SK-N-MC (cell line): Measurements from ENCODE around the gene ZNF805.
"Not testable (repeated sequence)": the region's sequence is repeated elsewhere in the genome, so short reads cannot be mapped to it uniquely, and the experiment has no call there.

ENCODE experiments used
- DNase-seq: peaks from one replicate; pipeline ENCODE4 v3.0.0-alpha.2; 2011; ENCODE audit warnings: low read depth, low spot score
- H3K27ac ChIP-seq: fragments of 200-600 bp; sonication (generic); 2 replicates; pipeline ENCODE4 v1.5.1; 2016; ENCODE audit warnings: mixed run types
- H3K36me3 ChIP-seq: fragments of 200-600 bp; sonication (generic); 2 replicates; pipeline ENCODE4 v1.6.1; 2017; ENCODE audit warnings: antibody characterized with exemption, low read length, mixed read lengths; ENCODE audit not compliant: insufficient read depth
- H3K4me3 ChIP-seq: fragments of 200-600 bp; sonication (generic); 2 replicates; pipeline ENCODE4 v1.5.1; 2016
- H3K9ac ChIP-seq: fragments of 200-600 bp; sonication (generic); 2 replicates; pipeline ENCODE4 v1.8.0; 2017; ENCODE audit warnings: mixed run types, mixed read lengths; ENCODE audit not compliant: insufficient read length
- H3K9me3 ChIP-seq: fragments of 200-600 bp; sonication (generic); 2 replicates; pipeline ENCODE4 v1.6.1; 2017; ENCODE audit warnings: low read depth, mild to moderate bottlenecking, antibody characterized with exemption, low read length, moderate library complexity, mixed read lengths
- EZH2 ChIP-seq: fragments of 200-600 bp; sonication (generic); IDR thresholded peaks from one replicate; pipeline ENCODE4 v1.6.1; 2017; ENCODE audit warnings: antibody characterized with exemption
- FOXP2 ChIP-seq: optimal IDR thresholded peaks from 2 replicates; pipeline ENCODE3; 2011; ENCODE audit warnings: mild to moderate bottlenecking, moderate library complexity; ENCODE audit not compliant: insufficient read depth; ENCODE audit errors: extremely low read length, control extremely low read depth
- POLR2AphosphoS5 ChIP-seq: IDR thresholded peaks from 2 replicates; pipeline ENCODE4 v1.6.1; 2012; ENCODE audit warnings: mild to moderate bottlenecking, low read depth, low read length, borderline replicate concordance

ZNF805 gene

DNA sequence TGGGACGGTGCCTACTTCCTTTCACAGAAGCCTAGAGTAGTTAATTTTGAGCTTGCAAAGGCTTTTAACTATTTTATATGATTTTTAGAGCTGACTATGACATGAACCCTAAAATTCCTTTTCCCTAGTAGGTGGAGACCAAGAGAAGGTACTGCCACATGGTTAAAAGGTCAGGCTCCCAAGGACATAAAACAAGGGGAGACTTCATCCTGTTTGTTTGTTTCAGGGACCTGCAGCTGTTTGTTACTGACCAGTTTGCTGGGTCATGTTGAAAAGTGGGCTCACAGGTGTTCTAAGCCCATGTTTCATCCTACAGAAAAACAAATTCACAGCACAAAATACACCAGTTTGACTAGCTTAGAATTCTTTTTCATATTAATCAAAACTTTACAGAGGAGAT lies 36.0 kb downstream of the ZNF805 start:
- H3K36me3 ChIP-seq = no peaks in the 10 kb centered on the region
- no peak overlapping the region for H3K9ac ChIP-seq
- H3K9me3 ChIP-seq = no peaks in the 10 kb centered on the region
- no peak overlapping the region for H3K27ac ChIP-seq
- DNase-seq = no peak
- TF ChIP-seq EZH2 (no peak), FOXP2 (no peak), POLR2AphosphoS5 (no peak)
- no peak overlapping the region for H3K4me3 ChIP-seq

DNA sequence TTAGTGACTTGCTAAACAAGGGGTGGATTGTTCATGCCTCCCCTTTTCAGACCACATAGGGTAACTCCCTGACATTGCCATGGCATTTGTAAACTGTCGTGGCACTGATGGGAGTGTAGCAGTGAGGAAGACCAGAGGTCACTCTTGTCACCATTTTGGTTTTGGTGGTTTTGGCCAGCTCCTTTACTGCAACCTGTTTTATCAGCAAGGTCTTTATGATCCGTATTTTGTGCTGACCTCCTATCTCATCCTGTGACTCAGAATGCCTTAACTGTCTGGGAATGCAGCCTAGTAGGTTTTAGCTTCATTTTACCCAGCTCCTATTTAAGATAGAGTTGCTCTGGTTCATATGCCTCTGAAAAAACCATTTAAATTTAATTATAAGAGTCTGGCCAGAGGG lies 38.0 kb downstream of the ZNF805 start:
- H3K4me3 ChIP-seq, H3K9me3 ChIP-seq, DNase-seq, H3K9ac ChIP-seq, H3K27ac ChIP-seq: not testable (repeated sequence)
- H3K36me3 ChIP-seq = peaks cover 20% of the 10 kb centered on the region

GRCh38 chr19:57279418-57280164 lies 39.2 kb downstream of the ZNF805 start:
- H3K4me3 ChIP-seq = peak overlapping the region; percentile 82
- peak overlapping the region; percentile 96 for H3K9ac ChIP-seq
- peaks cover 4% of the 10 kb centered on the region; the same call in 1 of the 2 replicates for H3K9me3 ChIP-seq
- peak overlapping the region; percentile 94 for H3K27ac ChIP-seq
- DNase-seq = peak; percentile 77
- H3K36me3 ChIP-seq = peaks cover 31% of the 10 kb centered on the region
- peak; percentile 82 for TF ChIP-seq POLR2AphosphoS5
- no peak for TF ChIP-seq EZH2
- TF ChIP-seq FOXP2 = peak; percentile 11

DNA sequence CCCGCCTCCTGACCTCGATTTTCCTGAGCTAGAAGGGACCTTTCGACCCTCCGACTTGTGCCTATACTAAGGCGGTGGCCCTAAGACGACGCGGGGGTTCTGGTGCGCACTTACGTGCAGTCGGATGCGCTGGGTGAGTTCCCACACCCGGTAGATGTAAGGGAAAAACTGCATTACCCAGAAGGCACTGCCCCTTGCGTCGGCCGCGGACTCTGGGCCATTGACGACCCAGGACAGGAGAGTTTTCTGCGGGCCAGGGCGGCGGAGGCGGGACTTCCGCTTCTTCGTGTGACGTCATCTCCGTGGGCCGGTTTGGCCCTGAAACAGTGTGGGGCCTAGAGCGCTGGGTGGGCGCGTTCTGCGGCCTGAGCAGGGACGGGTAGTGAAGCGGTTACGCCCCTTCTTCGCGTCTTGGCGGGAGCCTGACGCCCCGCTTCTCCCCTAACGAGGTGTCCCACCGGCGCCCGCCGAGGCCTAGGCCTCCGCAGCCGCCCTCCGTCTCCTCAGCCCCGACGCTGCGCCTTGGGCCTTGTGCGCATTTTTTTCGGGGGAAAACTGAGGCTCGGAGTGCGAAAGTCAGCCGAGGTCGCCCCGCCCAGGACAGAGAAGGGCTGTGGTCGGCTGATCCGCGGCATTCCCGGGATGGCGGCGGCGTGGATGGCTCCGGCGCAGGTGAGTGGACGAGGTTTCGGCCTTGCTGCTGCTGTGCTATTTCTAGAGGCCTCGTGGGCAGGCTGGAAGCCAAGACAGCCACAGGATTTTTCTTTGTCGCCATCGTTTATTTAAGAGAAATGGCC lies 39.9 kb downstream of the ZNF805 start, which contains the start of gene ZNF460:
ZNF460 (plus strand) TSS at position 321 of the 797 bp plus-strand sequence; CDS start at position 643, 322 bp downstream.
- no peak for TF ChIP-seq EZH2
- TF ChIP-seq POLR2AphosphoS5 = peak; percentile 52; the same call in 1 of the 2 replicates
- TF ChIP-seq FOXP2 = no peak
- Histone ChIP-seq H3K9me3 (peaks cover 4% of the 10 kb centered on the region; the same call in 1 of the 2 replicates), H3K4me3 (peak within 1 kb of the TSS; percentile 82)

GRCh38 chr19:57280962-57281400 lies 40.5 kb downstream of the ZNF805 start:
- no peak for DNase-seq
- peaks cover 8% of the 10 kb centered on the region; the same call in 1 of the 2 replicates for H3K9me3 ChIP-seq
- H3K4me3 ChIP-seq = peak overlapping the region; percentile 82
- H3K36me3 ChIP-seq = peaks cover 44% of the 10 kb centered on the region
- TF ChIP-seq EZH2 (no peak), FOXP2 (no peak), POLR2AphosphoS5 (no peak)
- peak overlapping the region; percentile 96 for H3K9ac ChIP-seq
- H3K27ac ChIP-seq = peak overlapping the region; percentile 94

More for the DNA sequence above, 39.9 kb downstream of the ZNF805 start, which contains the start of gene ZNF460:
- peak within 1 kb of the TSS; percentile 96 for H3K9ac ChIP-seq
- peak; percentile 81 for DNase-seq
- H3K36me3 ChIP-seq = peaks cover 38% of the 10 kb centered on the region
- H3K27ac ChIP-seq = peak within 1 kb of the TSS; percentile 94

GRCh38 chr19:57282011-57282643 lies 41.7 kb downstream of the ZNF805 start:
- Histone ChIP-seq H3K4me3 (peak overlapping the region; percentile 82), H3K36me3 (peaks cover 56% of the 10 kb centered on the region), H3K9me3 (peaks cover 13% of the 10 kb centered on the region; the same call in 1 of the 2 replicates), H3K9ac (no peak overlapping the region), H3K27ac (no peak overlapping the region)
- TF ChIP-seq EZH2 (no peak), POLR2AphosphoS5 (no peak), FOXP2 (no peak)
- DNase-seq = no peak

DNA sequence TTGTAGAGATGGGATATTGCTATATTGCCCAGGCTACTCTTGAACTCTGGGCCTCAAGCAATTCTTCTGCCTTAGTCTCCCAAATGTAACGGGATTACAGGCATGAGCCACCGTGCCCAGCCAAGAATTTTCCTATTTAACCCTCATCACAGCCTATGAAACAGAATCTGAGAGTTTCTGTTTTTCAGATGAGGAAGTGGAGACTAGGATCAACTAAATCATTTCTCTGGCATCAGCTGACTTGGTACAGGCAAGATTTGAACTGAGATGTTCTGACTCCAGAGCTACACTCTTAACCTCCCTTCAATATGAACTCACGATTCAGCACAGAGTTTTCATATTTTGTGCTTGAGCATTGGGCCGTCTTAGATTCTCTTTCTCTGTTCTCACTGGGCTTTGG lies 47.9 kb downstream of the ZNF805 start:
- H3K36me3 ChIP-seq = peaks cover 99% of the 10 kb centered on the region
- H3K9ac ChIP-seq = no peak overlapping the region
- peaks cover 67% of the 10 kb centered on the region for H3K9me3 ChIP-seq
- no peak overlapping the region for H3K27ac ChIP-seq
- DNase-seq = no peak
- no peak overlapping the region for H3K4me3 ChIP-seq
- TF ChIP-seq POLR2AphosphoS5 = no peak
- no peak for TF ChIP-seq FOXP2
- no peak for TF ChIP-seq EZH2

- TF ChIP-seq EZH2 (no peak), POLR2AphosphoS5 (no peak), FOXP2 (no peak)
- no peak for DNase-seq
- Histone ChIP-seq H3K36me3 (peaks cover 99% of the 10 kb centered on the region), H3K4me3 (no peak overlapping the region), H3K27ac (no peak overlapping the region), H3K9ac (no peak overlapping the region), H3K9me3 (peaks cover 76% of the 10 kb centered on the region)
These were observed 50.5 kb downstream of the ZNF805 start for GRCh38 chr19:57290970-57291369.
